Measurements from ENCODE around the gene TMEM108. TPM values are rescaled to one million over a fixed set of nuclear protein-coding genes. Genes with fewer than 3 reads are reported as not detected.
A peak's percentile ranks its signal among the peaks of the same experiment; 100 is the strongest.

The TMEM108 gene
- total RNA-seq, 1 experiment from 2014 or later = 9.4 TPM

GRCh38 chr3:133227813-133228212 lies 189.6 kb downstream of the TMEM108 start:
- DNase-seq (ENCODE audit: low read depth) = no peak

DNA sequence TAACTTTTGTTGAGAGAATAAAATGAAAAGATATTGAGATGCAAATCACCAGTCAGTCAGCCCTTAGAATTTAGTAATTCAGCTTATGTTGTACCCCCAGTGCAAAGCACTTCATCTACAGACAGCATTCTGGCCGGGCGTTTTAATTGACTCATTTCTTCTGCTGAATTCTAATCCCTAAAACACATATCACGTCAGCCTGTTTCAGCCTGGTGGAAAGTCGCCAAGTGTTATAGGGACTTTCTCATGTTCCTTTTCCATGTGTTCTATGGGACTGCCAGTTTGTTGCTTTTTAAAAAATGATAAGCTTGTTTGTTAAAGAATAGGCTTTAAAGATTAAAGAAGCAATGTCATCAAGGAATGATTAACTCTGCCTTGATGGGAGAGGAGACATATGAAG lies 192.0 kb downstream of the TMEM108 start:
- DNase-seq (ENCODE audit: low read depth) = peak; percentile 21

DNA sequence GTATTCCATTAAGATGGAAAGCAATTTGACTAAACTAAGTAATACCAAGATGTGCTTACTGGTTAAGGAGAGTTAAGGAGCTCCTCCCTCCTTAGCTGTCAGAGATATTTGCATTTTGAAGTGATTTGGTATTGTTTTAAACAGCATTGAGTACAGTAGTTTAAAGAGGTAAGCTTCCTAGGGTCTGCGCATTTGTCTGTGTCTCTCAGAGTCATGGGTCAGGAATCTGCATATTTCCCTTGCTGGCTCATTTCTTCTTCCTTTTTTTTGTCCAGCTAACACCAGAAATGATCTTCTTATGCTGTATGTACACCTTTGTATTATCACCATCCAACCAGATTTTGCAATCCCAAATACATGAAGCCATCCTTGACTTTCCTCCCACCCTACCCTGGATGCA lies 198.7 kb downstream of the TMEM108 start:
- DNase-seq (ENCODE audit: low read depth) = no peak

DNA sequence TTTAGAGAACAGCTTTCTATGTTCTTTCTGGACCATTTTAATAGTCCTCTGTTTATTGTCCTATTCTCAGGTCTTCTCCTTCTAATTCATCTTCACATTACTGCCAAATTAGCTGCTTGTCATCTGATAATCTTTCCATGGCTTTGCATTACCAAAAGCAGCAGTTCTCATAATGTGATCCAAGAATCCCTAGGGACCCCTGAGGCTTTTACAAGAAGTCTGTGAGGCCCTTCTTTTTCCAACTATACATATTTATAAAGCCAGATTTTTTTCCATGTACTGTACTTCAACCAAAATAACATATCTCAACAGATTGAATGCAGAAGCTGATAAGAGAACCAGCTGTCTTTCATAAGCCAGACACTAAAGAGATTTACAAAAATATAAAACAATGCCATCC lies 199.2 kb downstream of the TMEM108 start:
- peak; percentile 29 for DNase-seq (ENCODE audit: low read depth)

DNA sequence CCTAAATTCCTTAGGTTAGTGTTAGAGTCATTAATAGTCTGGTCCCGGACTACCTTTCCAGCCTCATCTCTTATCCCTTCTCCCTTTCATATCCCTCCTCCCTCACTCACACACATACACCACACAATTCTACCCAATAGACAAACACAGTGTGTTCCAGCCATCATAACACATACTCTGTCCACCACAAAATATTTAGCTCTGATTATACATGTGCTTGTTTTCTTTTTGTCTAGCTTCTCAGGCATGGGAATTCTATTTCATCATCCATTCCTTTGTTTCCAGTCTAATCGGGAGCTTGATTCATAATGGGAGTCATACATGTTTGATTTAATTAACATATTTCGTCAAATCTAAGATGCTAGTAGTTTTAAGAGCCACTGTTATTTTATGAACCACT lies 199.8 kb downstream of the TMEM108 start:
- peak; percentile 31 for DNase-seq (ENCODE audit: low read depth)

DNA sequence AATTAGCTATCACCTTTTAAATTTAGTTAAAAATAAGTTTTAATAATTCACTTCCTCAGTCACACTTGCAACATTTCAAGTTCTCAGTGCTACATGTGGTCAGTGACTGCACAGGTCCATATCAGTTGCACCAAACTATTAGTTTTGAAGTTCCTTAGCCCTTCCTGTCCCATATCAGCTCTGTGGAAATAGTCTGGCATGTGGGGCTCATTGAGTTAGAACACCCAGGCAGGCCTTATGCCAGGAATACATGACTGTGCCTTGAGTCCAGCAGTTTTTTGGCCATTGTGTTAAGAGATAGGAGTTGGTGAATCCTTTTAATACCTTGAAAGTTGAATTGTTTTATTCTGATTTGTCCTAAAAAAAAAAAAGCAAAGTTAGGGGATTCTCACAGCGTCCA lies 207.9 kb downstream of the TMEM108 start:
- no peak for DNase-seq (ENCODE audit: low read depth)

DNA sequence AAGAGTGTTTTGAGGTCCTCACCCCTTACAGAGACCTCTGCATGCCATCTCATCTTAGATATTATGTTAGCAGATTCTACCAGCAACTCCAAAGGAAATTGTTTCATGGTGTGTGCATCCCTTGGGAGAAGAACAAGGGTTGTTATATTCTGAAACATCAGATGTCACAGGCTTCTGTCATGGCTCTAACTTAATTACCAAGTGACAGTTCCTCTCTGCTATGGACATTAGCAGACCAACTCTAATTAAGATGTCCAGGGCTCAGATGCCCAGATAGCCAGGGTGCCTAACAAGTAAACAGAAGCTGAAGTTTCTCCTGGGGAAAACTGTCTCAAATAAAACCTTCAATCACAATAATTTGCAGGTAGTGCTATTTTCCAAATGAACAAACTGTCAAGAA lies 208.6 kb downstream of the TMEM108 start:
- no peak for DNase-seq (ENCODE audit: low read depth)

DNA sequence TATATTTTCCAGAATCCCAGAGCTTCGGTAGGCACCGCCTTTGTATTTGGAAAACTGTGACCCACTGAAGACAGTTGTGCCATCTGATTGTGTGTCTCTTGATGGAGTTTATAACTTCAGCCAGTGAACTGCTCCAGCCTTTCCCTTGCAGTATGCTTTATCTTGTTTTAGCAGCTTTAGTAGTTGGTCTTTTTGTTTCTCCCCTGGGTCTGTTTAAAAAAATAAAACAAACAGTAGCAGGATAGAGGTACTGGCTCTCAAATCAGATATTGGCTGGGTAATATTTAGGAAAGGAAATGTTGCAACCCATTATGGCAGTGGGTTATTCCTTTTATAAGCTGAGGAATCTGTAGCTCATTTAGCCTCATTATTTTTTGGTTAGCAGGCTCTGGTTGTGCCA lies 210.2 kb downstream of the TMEM108 start:
- no peak for DNase-seq (ENCODE audit: low read depth)

DNA sequence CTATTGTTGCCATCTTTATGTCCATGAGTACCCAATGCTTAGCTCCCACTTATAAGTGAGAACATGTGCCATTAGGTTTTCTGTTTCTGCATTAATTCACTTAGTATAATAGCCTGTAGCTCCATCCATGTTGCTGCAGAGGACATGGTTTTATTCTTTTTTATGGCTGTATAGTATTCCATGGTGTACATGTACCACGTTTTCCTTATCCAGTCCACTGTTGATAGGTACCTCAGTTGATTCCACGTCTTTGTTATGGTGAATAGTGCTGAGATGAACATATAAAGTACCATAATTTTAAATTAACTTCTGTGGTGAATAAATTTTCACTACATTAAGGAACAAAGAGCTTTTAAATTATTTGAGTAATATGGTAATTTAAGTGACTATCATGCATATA lies 211.3 kb downstream of the TMEM108 start:
- DNase-seq (ENCODE audit: low read depth) = no peak

- DNase-seq (ENCODE audit: low read depth) = peak; percentile 35
Observed at GRCh38 chr3:133254151-133254550, 216.0 kb downstream of the TMEM108 start.

- DNase-seq (ENCODE audit: low read depth) = no peak
Observed at GRCh38 chr3:133254716-133255115, 216.5 kb downstream of the TMEM108 start.

GRCh38 chr3:133256787-133257483 lies 218.7 kb downstream of the TMEM108 start:
- DNase-seq (ENCODE audit: low read depth) = no peak

DNA sequence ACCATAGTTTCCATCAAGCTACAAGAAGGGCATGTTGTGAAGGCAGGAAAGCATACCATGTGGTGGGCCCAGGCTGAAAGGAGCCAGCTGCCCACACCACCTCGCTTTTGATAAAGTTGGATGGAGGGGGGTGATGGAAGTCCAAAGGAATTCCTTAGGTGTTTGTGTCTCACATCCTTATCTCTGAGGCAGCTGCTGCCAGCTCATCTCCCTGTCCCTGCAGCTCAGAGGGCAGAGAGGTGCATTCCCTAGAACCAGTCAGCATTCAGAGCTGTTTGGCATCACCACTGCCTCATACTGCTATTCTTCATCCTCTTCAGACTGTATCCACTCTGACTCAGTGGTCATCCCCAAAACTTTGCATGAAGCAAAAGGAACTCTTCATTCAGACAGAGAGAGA lies 220.2 kb downstream of the TMEM108 start:
- DNase-seq (ENCODE audit: low read depth) = peak; percentile 24

GRCh38 chr3:133259767-133260166 lies 221.6 kb downstream of the TMEM108 start:
- no peak for DNase-seq (ENCODE audit: low read depth)

DNA sequence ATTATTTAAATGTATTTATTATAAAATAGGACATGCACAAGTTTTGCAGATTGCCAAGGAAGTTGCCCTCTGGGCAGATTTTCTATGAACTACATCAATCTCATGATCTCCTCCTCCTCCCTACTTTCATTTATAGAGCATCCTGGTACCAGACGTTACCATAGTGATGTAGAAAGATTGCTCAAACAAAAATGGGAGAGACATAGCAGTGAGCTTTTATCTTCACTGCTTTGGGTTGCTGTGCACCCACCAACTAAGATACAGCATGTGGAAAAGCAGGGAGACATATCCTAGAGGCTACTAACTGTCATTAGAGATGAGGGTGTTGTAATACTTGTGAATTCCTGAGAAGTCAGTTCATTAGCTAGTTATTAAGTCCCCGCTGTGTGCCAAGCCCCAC lies 224.1 kb downstream of the TMEM108 start:
- no peak for DNase-seq (ENCODE audit: low read depth)

DNA sequence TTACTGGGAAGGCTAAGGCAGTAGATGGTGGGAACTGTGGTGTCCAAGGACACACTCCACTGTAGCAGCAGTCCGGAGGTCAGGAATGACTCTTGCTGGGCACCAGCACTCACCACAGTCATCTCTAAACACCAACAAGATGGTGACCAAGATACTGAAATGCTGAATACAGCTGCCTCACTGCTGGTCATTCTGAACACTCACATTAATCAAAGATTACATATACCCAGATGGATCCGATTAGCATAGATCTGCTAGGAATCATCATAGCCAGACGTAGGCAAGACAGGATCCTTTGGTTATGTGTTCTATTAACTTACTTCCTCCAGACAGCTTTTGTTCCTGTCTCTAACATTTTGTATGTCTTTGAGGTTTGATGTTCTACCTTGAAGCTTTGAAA lies 226.7 kb downstream of the TMEM108 start:
- DNase-seq (ENCODE audit: low read depth) = no peak

DNA sequence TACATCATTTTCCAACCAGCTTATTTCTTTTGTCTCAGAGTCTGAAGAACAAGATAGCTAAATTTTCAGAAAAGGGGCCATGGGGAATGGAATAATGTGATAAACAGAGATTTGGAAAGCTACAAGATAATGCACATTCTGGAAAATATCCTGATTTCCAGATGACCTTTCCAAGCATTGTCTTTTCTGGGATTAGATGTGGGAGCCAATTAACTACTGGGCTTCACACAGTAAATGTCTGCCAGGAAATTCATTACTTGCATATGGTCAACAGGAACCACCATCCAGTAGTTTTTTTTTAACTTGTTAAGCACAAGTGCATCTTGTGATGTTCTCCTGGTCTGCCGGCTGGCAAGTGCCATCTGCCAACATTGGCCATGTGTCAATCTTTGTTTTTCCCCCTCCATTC lies 230.5 kb downstream of the TMEM108 start:
- no peak for DNase-seq (ENCODE audit: low read depth)

GRCh38 chr3:133269393-133269792 lies 231.2 kb downstream of the TMEM108 start:
- no peak for DNase-seq (ENCODE audit: low read depth)

GRCh38 chr3:133270631-133271030 lies 232.4 kb downstream of the TMEM108 start:
- no peak for DNase-seq (ENCODE audit: low read depth)

DNA sequence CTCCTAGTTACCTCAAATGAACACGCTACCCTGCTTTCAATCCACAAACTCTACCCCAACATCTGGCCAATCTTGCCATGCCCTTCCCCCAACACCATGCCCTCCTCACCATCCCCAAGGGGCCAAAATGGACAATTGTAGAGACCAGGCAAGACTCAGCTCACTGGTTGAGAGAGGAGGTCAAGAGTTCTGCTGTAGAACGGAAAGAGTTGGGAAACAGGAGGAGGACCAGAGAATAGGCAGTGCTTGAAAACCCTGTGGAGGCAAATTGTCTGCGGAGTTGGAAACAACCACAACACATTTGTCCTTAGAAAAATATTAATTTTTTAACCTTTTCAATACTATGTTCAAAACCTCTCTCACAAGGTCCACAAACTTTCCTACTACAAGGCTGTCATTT lies 232.9 kb downstream of the TMEM108 start:
- DNase-seq (ENCODE audit: low read depth) = no peak

- no peak for DNase-seq (ENCODE audit: low read depth)
Observed at GRCh38 chr3:133271539-133271938, 233.3 kb downstream of the TMEM108 start.

DNA sequence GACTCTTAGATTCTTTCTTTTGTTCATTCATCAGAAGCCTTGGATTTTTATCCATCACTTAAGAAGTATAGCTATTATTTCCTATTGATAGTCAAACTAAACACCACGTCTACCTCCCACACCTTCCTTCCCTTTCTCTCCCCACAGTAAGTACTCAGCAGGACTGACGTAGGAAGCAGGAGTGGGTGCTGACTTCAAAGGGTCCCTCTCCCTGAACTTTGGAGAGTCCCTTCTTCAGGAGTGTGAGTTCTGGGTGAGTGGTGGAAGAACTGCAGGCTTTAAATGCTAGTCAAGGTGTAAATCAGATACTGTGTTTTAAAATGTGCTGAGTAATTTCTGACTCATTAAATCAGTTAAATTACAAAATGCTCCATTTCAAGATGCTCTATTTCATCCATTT lies 235.2 kb downstream of the TMEM108 start:
- DNase-seq (ENCODE audit: low read depth) = no peak

GRCh38 chr3:133274477-133274876 lies 236.3 kb downstream of the TMEM108 start:
- DNase-seq (ENCODE audit: low read depth) = no peak

- DNase-seq (ENCODE audit: low read depth) = no peak
Observed at GRCh38 chr3:133276594-133276993, 238.4 kb downstream of the TMEM108 start.

All from LHCN-M2 (cell line).